GM21619 (cell line): ENCODE measurements around the gene CECR2.
"Not testable (repeated sequence)": the region's sequence is repeated elsewhere in the genome, so short reads cannot be mapped to it uniquely, and the experiment has no call there.

Source experiments
- ATAC-seq: cut with Tn5 transposase; IDR thresholded peaks from one replicate; pipeline ENCODE4 v1.9.1; 2021; ENCODE audit not compliant: unreplicated experiment

Gene CECR2

DNA sequence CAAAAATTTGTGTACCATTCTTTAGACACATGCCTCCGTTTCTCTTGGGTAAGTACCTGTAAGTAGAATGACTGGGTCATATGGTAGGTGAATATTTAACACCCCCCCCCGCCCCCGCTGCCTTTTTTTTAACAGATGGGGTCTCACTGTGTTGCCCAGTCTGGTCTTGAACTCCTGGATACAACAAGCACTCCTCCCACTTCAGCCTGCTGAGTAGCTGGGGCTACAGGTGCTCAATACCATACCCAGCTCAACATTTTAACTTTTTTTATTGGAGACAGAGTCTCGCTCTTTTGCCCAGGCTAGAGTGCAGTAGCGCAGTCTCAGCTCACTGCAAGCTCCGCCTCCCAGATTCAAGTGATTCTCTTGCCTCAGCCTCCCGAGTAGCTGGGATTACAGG is 32.5 kb downstream of the CECR2 start:
- ATAC-seq: no peak

DNA sequence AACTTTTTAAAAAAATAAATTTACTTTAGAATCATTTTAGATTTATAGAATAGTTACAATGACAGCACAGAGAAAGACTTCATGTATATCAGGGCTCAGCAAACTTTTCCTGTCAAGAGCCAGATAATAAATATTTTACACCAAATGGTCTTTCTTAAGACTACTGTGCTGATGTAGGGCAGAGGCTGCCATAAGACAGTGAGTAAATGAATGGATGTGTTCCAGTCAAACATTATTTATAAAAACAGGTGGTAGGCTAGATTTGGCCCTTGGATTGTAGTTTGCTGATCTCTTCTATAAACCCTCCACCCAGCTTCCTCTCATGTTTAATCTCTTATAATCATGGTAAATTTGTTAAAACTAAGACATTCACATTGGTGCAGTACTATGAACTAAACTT is 33.0 kb downstream of the CECR2 start:
- no peak for ATAC-seq

DNA sequence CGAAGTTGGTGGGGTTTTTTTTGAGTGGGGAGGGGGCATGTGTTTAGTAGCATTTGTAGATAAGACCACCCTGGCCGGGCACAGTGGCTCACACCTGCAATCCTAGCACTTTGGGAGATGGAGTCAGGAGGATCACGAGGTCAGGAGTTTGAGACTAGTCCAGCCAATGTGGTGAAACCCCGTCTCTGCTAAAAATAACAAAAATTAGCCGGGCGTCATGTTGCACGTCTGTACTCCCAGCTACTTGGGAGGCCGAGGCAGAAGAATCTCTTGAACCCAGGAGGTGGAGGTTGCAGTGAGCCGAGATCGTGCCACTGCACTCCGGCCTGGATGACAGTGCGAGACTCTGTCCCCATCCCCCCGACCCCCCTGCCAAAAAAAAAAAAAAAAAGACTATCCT is 34.6 kb downstream of the CECR2 start:
- ATAC-seq: no peak

DNA sequence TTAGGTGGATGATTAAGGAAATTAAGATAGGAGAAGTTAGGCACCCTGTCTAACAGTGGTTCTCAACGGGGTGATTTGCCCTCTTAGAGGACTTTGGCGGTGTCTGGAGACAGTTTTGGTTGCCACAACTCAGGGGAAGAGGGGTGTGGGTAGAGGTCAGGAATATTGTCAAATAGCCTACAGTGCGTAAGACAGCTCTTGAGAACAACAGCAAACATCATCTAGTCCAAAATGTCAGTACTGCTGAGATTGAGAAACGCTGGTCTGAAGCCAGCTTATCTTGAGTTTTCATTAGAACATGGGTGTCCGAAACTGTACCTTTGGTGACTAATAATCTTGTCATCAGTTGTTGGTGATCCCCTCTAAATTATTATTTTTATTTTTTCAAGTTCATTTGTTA is 38.4 kb downstream of the CECR2 start:
- ATAC-seq: no peak

DNA sequence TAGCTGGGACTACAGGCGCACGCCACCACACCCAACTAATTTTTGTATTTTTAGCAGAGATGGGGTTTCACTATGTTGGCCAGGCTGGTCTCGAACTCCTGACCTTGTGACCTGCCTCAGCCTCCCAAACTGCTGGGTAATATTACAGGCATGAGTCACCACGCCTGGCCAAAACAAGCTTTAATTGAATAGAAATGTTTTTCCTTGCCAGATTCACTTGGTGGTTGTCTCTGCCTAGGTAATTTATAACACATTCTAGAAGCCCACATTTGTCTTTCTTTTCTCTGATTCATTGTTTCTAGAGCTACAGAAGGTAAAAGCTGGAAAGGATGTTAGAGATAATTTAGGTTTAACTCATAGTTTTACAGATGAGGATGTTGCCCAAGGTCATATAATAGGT is 41.3 kb downstream of the CECR2 start:
- no peak for ATAC-seq

DNA sequence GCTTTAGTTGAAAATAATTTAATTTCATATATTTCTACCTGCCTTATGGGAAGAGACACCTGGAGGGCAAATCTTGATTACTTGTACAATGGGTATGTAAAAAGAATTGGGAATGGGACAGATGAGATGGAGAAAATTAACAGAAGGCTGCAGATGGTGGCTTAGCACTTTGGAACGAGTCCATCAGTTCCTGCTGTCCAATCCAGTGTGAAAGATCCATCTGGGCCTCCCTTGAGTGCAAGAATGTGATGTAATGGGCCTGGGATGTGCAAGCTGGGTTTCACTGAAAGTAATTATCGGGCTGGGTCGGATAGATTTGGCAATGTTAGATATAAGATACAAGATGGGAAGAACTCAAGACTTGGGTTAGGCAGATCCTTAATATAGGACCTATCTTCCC is 42.0 kb downstream of the CECR2 start:
- no peak for ATAC-seq

DNA sequence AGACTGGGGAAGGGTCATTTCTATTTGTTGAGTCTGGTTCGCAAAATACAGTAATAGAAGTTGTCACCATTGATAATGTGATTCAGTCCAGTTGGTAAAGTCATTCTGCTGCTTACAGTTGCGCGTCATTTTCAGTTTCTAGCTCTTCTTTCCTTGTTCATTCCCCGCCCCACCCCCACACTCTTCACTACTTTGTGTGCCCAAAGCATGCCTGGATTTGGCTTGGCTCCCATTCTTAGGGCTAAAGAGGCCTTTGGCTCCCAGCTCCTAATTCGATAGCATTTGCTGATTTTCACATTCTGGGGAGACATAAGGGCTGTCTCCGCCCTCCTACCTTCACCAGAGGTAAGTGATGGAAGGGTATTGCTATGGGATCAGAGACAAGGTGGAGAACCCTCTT is 43.0 kb downstream of the CECR2 start:
- ATAC-seq: no peak

DNA sequence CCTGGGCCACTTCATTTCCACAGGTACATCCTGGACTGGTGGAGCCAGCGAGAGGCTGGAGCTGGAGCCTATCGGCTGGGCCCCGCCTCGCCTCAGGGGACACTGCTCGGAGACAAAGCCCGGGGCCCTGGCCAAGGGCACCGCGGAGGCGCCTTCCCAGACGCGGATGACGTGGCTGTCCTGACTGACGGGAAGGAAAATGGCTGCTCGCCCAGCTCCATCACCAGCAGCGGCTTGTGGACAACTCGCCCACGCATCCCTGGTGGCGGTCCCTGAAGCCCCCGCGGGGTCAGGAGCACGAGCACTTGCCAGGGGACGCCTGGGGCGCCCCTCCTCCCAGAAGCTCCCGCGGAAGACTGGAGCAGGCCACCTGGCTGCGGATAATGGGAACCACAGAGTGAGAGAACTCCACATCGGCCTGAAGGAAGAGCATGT is 49.6 kb downstream of the CECR2 start:
- no peak for ATAC-seq

DNA sequence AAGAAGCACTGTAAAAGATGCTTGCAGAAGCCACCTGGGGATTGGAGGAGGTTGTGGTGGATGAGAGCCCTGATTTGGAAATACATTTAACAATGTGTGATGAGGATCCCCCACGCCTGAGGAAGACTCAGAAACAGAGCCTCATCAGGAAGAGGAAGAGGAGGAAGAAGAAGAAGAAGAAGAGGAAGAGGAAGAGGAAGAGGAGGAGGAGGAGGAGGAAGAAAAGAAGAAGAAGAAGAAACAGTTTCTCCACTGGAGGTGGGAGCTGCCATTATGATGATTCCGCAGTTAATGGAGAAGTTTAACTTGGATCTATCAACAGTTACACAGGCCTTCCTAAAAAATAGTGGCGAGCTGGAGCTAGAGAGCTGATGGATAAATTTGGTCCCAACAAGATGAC is 50.1 kb downstream of the CECR2 start:
- ATAC-seq: no peak

DNA sequence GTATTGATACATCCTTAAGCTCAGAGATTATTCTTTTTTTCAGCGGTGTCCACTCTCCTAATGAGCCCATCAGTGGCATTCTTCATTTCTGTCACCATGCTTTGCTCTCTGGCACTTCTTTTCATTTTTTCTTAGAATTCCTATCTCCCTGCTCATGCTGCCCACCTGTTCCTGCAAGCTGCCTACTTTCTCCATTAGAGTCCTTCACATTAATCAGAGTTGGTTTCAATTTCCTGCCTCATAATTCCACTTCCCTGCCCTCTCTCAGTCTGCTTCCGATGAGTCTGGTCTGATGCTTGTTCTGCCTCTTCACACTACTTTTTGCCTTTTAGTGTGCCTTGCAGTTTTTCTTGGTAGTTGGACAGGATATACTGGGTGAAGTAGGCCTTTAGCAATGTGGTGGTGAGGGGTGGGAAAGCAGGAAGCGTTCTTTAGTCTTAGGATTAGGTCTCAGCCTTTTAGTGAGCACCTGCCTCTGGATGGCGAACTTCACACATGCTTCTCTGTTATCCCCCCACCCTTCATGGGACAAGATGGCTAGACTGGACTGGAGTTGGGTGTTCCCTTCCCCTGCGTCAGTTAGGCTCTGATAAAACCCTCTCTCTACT is 53.6 kb downstream of the CECR2 start:
- no peak for ATAC-seq

DNA sequence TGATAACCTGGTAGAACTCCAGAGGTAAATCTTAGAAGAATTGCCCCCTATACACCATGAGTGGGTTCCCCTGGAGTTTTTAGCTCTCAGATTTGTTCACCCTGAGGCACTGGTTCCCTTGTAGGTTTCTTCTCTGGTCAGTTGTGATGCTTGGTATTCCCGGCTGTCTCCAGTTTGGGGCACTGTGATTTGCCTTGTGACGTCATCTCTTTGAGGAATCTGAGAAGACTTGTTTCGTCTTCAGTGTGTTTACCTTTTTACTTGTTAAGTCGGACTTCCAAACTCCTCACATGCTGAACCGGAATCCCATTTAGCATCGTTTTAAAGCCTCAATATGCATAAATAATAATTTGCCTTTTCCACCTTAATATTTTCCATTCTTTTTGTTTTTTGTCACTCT is 54.4 kb downstream of the CECR2 start:
- ATAC-seq: no peak

DNA sequence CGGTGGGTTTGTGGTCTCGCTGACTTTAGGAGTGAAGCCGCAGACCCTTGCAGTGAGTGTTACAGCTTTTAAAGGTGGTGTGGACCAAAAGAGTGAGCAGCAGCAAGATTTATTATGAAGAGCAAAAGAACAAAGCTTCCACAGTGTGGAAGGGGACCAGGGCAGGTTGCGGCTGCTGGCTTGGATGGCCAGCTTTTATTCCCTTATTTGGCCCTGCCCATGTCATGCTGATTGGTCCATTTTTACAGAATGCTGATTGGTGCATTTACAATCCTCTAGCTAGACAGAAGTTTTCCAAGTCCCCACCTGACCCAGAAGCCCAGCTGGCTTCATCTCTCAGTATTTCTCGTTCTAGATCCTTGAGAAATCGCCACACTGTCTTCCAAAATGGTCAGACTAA is 58.3 kb downstream of the CECR2 start:
- not testable (repeated sequence) for ATAC-seq

DNA sequence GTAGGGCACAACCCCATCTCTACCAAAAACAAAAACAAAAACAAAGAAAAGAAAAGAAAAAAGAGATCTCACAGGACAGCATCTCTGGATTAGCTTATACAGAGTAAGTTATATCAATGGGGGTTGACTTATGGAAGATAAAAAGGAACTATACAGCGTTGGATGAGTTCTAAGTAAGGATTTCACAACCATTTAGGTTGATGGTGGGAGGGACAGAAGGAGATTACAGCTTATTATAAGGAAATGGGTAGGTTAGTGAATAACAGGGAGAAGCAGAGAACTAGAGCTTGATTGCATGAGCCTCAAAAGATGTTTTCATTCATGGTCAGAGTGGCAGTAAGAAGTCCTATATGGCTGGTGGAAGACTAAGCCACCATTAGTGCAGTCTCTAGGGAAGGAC is 60.3 kb downstream of the CECR2 start:
- no peak for ATAC-seq

DNA sequence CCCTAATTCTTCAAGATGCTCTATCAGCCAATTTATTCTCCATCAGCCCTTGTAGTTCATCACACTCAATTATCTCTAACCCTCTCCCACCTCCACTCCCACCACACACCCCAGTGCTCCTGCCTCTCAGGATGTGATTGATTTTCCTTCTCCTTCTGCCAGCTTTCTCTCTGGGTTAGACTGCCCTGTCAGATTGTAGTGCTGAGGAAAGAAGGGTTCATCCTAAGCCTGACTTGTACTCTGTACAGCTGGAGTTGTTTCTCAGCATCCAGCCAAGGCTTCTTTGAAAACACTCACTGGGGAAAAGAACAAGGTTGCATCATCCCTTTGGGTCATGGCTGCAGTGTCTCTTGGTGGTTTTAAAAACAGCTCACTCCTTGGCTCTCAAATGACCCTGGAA is 61.2 kb downstream of the CECR2 start:
- ATAC-seq: no peak

DNA sequence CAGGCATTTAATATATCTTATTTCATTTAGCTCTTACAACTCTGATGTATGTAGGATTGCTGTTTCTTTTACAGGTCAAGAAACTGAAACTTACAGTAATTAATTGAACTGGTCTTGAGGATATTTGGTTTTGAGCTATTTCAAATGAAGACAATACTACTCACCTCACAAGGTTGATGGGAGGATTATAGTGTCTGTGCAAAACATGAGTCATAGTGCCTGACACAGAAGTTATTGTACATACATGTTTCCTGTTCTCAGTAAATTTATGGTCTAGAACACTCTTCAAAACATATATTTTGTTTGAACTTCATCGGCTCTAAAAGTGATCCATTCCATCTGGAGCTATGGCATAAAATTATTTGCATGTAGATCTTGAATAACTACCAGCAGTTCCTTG is 61.9 kb downstream of the CECR2 start:
- ATAC-seq: no peak

DNA sequence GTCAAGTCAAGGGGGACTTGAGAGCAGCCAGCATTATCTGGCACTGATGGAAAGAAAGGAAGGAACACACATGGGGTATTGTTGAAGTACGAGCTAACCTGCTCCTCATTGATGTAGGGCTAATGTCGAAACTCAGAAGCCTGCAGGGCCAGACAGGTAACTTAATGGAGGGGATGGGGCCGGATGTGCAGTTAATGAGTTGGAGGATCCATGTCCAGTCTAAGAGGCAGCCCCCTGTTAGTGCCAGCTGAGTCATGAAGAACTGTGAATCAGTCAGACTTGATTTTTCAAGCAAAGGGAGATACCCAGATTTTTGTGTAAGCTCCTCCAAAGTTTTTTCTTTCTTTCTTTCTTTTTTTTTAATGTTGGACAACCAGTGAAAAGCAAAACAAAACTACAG is 65.6 kb downstream of the CECR2 start:
- ATAC-seq: no peak

DNA sequence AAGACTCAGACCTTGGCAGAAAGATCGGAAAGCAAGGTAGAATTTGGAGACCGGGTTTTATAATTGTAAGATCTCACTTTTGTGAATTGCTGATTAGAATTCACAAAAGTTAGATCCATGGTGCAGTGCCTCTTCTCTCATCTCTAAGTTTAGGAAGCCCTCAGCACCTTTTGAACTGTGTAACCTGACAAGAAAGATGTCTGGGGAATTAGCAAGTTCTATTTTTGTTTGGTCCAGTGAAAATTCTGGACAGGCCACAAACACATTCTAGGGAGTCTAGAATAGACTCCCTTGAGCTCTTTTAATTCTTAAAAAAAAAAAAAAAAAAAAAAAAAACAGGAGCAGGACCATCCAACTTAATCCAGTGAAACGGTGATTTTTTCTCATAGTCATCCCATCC is 66.1 kb downstream of the CECR2 start:
- no peak for ATAC-seq

DNA sequence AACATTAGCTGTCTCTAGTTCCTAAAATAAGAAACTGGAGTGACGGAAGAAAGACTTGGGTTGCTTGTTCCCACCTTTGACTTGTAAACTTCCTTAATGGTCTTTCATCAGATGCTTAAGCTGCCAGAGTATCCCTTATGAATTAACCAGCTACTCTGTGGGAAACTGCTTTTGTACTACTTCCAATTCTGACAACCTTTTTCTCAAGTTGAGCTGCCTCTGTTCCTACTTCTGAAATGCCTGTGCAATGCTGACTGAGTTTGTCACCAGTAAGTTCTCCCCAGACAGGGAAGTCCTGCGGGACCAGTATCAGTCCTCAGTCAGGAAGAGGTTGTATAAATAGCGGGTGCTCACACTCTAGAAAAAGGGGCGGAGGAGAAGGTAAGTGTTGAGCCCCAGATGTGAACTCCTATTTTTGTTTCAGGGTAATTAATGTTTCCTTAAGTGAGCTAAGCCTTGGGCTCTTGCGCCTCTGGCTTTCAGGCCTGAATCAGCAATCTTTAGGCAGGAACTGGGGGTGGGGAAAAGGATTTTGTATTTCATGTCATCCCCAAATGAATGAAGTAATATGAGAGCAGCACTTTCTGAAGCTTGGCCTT is 67.2 kb downstream of the CECR2 start:
- peak; percentile 50 for ATAC-seq

DNA sequence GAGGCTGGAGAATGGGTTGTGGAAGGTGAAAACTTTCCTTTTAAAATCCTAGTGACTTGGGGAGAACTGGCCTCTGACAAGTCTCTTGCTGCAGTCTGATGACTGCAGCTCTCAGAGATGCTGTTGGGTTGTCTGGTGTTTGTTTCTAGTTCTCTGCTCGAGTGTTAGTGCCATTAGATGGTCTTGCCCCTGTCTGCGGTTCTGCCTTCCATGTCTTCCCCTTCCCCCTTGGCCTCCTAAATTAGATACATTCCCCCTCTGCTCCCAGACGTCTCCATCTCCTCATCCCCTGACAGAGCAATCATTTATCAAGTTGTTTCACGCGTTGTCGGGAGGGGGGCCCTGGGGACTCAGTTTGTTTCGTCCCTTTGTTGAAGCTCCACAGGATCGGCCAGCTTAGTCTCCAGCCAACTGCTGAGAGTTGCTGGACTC is 67.7 kb downstream of the CECR2 start:
- ATAC-seq: no peak

DNA sequence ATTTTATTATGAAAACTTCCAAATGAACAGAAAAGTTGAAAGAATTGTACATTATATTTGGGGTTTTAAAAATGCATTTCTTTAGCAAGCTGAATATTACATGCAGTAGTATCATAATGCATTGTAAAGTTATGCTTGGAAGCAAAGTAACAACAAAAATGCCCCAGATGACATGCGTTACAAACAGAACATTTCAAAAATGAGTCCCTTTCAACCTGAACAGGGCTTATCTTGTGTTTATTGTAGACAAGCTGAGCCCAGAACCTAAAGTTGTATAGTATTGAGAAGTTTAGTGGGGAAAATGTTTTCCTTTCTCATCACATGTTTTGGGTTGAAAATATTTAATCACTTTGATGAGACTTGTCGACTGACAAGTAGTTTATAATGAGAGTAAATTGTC is 68.8 kb downstream of the CECR2 start:
- ATAC-seq: no peak

DNA sequence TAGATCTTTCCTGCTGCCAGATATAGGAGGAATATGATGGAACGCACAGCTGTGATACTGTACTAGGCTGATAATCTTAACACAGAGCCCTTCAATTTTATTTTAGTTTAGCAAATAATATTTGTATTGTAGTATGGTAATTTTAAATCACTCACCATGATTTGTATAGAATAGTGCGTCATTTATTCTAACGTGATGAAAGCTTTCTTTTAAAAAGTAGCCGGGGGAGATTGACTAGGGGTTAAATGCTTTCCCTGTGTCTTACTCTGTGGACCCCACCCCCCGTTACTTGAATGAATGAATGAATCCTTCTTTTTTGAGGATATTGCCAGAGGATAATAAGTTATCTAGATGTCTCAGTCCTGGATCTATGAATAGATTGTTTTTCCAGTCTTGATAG is 72.1 kb downstream of the CECR2 start:
- ATAC-seq: no peak

DNA sequence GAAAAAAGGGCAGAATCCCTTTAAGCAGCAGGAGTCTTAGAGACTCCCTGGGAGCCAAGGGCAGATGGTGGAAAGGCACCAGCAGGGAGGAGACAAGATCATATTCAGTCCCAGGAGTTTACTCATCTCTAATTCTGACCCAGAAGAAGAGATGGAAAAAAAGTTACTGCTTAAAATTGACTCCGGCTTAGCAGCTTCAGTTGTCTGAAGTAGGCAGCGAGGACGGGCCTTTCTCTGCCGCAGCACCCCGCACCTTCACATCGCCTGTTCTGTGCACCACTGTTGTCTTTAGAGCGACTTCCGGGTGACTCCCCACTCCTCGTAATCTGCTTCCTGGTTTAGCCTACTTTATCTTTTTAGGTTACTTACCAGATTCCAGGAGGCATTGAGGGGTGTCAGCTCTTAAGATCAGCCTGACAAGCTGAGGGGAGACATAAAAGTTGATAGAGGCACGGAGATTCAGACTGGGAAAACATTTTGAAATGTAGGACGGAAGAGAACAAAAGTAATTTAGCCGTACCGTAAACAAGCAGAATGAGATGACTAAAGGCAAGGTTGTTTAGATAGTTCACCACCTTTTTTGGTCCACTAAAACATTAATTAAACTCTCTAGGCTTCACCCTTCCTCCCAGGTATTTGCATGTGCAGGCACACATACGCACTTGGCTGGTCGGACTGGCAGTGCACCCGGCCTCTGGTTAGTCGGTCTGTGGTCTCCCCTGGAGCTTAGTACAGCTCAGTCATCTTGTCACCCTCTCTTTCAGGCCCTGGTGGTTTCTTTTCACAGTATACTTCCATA is 74.3 kb downstream of the CECR2 start:
- no peak for ATAC-seq

DNA sequence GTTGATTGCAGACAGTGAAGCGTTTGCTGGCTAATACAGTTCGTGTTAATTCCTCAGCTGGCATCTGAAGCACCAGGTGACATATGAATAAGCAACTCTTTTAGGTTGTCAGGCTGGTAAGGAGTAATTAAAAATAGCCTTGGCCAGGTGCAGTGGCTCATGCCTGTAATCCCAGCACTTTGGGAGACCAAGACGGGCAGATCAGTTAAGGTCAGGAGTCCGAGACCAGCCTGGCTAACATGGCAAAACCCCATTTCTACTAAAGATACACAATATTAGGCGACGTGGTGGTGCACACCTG is 74.9 kb downstream of the CECR2 start:
- ATAC-seq: no peak
